ENCODE results near the gene WASHC4. TPM values are rescaled to one million over a fixed set of nuclear protein-coding genes. Genes with fewer than 3 reads are reported as not detected.

Gene WASHC4
- total RNA-seq, 1 experiment from 2014 or later = 41.2 TPM

DNA sequence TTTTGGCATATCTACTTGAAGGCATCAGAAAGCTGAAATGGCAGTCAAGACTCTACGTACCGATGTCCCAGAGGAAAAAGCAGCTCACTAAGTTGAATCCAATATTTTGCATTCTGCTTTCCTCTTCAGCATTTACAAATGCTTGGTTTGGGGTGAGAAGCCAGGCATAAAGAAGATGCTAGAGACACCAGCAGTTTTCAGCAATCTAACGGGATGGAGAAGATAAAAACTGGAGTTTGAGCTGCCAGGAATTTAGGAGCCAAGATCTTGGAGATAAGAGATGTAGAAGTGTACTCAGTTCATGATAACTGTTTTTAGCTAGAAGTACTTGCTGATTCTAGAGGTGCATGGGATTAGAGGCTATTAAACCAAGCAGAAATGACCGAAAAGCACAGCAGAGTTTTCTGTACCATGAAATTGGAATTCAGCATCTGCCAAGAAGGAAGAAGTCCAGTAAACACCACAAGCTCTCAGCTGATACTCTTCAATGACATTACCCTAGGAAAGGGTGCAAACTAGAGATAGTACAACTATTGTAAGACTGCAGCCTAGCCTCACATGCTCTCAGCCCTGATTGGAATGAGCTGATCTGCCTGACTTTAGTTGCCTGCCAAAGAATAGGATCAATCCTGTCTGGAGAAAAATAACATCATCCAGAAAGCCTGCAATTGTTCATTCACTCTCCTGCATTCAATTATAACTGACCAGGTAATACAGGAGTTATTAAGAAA, 15.9 kb upstream of the WASHC4 start:
- no peak for DNase-seq
- peak overlapping the region; percentile 82 for H2BK5ac ChIP-seq (ENCODE audit: insufficient read length, low read length)
- H3K27me3 Mint-ChIP-seq (ENCODE audit: low read depth) = no peaks in the 10 kb centered on the region
- peaks cover 16 to 33% (median 21%) of the 10 kb centered on the region in 3 experiments for H3K36me3 Mint-ChIP-seq (ENCODE audit: insufficient read depth in 1 of 3, low read depth in 3 of 3)
- no peaks in the 10 kb centered on the region for H3K27me3 ChIP-seq (ENCODE audit: insufficient read depth, low read length)
- TF ChIP-seq, protein P1, sequence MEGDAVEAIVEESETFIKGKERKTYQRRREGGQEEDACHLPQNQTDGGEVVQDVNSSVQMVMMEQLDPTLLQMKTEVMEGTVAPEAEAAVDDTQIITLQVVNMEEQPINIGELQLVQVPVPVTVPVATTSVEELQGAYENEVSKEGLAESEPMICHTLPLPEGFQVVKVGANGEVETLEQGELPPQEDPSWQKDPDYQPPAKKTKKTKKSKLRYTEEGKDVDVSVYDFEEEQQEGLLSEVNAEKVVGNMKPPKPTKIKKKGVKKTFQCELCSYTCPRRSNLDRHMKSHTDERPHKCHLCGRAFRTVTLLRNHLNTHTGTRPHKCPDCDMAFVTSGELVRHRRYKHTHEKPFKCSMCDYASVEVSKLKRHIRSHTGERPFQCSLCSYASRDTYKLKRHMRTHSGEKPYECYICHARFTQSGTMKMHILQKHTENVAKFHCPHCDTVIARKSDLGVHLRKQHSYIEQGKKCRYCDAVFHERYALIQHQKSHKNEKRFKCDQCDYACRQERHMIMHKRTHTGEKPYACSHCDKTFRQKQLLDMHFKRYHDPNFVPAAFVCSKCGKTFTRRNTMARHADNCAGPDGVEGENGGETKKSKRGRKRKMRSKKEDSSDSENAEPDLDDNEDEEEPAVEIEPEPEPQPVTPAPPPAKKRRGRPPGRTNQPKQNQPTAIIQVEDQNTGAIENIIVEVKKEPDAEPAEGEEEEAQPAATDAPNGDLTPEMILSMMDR (conservative IDR thresholded peaks at IDR 0.05) = no peak
- no peaks in the 10 kb centered on the region for H3K23me2 ChIP-seq (ENCODE audit: insufficient read length, low read depth, low read length, poor library complexity, severe bottlenecking)
- H3K14ac ChIP-seq (ENCODE audit: insufficient read depth, low read length) = peak overlapping the region; percentile 14; the same call in 1 of the 2 replicates
- peak overlapping the region; percentile 91 to 99 (median 97) for H3K27ac Mint-ChIP-seq
- peak overlapping the region; percentile 96 for H3K27ac ChIP-seq (ENCODE audit: insufficient read length, low read depth, low read length)
- H2BK15ac ChIP-seq (ENCODE audit: low read depth, low read length) = no peak overlapping the region
- H3K56ac ChIP-seq (ENCODE audit: insufficient read length, low read depth, low read length) = no peak overlapping the region
- peak overlapping the region; percentile 28 for H3K9ac ChIP-seq (ENCODE audit: extremely low read depth, insufficient read length, low read length)
- H2AK5ac ChIP-seq (ENCODE audit: insufficient read length, low read length) = no peak overlapping the region
- H3K9me3 Mint-ChIP-seq = peaks cover 28 to 36% of the 10 kb centered on the region in 2 experiments
- H3T11ph ChIP-seq (ENCODE audit: low read length) = peak overlapping the region; percentile 90
- H2BK20ac ChIP-seq (ENCODE audit: low read depth, low read length, poor library complexity, severe bottlenecking) = no peak overlapping the region
- H3K79me1 ChIP-seq (ENCODE audit: insufficient read depth, low read depth, low read length, poor library complexity, severe bottlenecking) = no peaks in the 10 kb centered on the region
- H3K9me3 ChIP-seq (ENCODE audit: control insufficient read depth, low read depth, low read length) = peaks cover 7% of the 10 kb centered on the region
- no peaks in the 10 kb centered on the region for H4K20me1 ChIP-seq (ENCODE audit: control insufficient read depth, insufficient read depth, insufficient read length)
- H3K4me1 Mint-ChIP-seq = peaks cover 30 to 35% of the 10 kb centered on the region in 2 experiments
- H4K91ac ChIP-seq (ENCODE audit: insufficient read length, low read depth, low read length) = no peak overlapping the region
- no CpG with 5 or more reads among the region's 4 CpGs for WGBS (ENCODE audit: extremely low coverage, insufficient read length, low lambda C conversion rate)
- H3K4me3 Mint-ChIP-seq = peak overlapping the region; percentile 9 to 49; a peak in 4 of 5 replicates
- no peak overlapping the region for H2AFZ ChIP-seq (ENCODE audit: low read length)
- peaks cover 14% of the 10 kb centered on the region; the same call in 1 of the 2 replicates for H3K4me1 ChIP-seq (ENCODE audit: insufficient read depth, low read length)
- H3K18ac ChIP-seq (ENCODE audit: insufficient read length, low read depth, low read length) = peak overlapping the region; percentile 84
- no peak overlapping the region for H4K5ac ChIP-seq (ENCODE audit: insufficient read length, low read depth, low read length)
- no peak overlapping the region for H3K23ac ChIP-seq (ENCODE audit: insufficient read length, low read depth, low read length)
- peak overlapping the region; percentile 89 for H2BK12ac ChIP-seq (ENCODE audit: insufficient read length, low read depth, low read length)
- peak overlapping the region; percentile 36 for H3K4me2 ChIP-seq (ENCODE audit: insufficient read depth, insufficient read length, low read length)
- no peak overlapping the region for H3K4ac ChIP-seq (ENCODE audit: low read depth, low read length)
- no peaks in the 10 kb centered on the region for H3K79me2 ChIP-seq (ENCODE audit: insufficient read depth, low read length)
- H2BK120ac ChIP-seq (ENCODE audit: low read depth, low read length, poor library complexity, severe bottlenecking) = no peak overlapping the region
- H4K8ac ChIP-seq (replicated peaks; ENCODE audit: insufficient read length, low read depth, low read length) = no peak overlapping the region
